UCSD-AML1 (cell line): Measurements from ENCODE around the gene HNRNPA1L2.
"Not testable (repeated sequence)": the region's sequence is repeated elsewhere in the genome, so short reads cannot be mapped to it uniquely, and the experiment has no call there.

Experiments used
- DNase-seq: peaks from one replicate; lab custom pipeline; 2025; ENCODE audit not compliant: unreplicated experiment; lab: John Stamatoyannopoulos, UW

The HNRNPA1L2 gene

DNA sequence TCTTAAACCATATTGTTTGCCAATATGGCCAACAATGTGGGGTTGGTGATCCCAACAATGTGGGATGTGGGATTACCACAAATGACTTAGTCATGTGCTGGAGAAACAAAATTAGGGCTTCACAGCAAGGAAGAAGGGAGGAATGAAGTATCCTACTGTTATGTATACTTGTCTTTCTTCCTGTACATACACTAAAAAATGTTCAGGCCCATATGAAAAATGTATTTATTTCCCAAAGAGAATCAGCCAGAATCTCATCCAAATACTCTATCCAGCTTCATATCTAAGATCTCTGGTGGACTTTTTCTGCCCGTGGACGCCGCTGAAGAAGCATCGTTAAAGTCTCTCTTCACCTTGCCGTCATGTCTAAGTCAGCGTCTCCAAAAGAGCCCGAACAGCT lies at the start of gene HNRNPA1L2:
HNRNPA1L2 (plus strand) TSS at position 301 of the 400 bp plus-strand sequence; CDS start at position 363, 62 bp downstream.
- no peak for DNase-seq

DNA sequence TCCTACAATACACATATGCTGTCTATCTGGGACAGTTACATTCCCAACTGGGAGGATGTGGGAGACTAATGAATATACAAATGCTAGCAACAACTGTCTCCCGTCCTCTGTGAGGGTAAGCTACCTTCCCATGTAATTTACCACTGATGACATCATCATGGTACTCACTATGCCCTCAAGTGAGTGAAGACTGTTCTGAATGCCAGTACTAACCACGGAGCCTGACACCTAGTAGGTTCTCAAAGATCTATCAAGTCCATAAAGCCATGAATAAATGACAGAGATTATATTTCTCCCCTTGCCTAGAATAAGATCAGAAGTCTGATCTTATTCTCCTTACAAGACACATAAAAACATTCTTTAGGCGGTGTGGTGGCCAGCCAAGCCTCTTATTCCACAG lies 49.1 kb upstream of the HNRNPA1L2 start:
- not testable (repeated sequence) for DNase-seq

DNA sequence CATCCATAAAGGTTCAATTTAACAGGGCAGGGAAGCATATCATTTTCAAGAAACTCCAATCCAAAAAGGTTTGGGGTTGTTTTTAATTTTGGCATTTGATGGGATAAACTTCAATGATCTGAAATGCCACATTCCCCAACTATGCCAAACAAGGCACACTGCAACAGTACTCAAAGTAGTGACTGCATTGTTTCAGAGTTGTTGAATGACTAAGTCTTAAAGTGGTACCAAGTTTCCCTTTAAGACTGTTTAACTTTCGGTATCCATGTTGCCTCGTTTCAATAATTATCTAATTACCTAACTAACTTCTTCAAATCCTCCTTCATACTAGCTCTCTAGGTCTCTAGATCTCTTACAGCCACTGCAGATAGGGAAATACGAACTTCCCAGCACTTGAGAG lies 48.4 kb upstream of the HNRNPA1L2 start:
- DNase-seq = not testable (repeated sequence)

DNA sequence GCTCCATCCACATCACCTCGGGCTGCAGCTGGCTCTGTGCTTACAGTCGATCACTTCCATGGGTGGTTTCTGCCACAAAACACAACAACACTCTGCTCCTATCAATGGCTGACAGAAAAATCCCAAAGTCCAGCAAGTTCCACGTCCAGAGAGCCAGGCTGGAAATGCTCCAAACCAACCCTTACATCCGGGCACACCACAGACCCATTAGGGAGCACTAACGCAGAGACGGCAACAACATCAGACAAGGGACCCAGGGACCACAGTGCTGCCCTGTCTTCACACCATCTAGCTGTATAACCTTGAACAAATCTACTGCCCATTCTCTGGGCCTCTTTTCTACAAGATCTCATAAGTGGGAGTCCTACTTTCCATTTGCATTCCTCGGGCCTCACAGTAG lies 47.9 kb upstream of the HNRNPA1L2 start:
- DNase-seq = not testable (repeated sequence)

DNA sequence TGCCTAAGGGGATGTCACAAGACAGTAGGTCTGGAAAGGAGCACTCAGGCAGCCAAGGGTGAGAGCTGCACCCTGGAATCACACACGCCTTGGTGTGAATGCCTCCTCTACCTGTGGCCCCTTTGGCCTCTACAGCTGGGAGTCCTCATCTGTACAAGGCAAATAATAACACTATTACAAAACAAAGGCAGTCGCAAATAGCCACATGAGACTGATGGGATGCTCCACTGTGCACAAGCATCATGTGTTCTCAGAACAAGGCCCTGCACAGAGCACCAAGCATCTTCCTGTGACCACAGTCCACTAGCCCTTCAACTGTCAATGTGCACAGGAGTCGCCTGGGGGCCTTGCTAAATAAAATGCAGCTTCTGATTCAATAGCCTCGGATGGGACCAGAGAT lies 44.6 kb upstream of the HNRNPA1L2 start:
- DNase-seq = no peak

DNA sequence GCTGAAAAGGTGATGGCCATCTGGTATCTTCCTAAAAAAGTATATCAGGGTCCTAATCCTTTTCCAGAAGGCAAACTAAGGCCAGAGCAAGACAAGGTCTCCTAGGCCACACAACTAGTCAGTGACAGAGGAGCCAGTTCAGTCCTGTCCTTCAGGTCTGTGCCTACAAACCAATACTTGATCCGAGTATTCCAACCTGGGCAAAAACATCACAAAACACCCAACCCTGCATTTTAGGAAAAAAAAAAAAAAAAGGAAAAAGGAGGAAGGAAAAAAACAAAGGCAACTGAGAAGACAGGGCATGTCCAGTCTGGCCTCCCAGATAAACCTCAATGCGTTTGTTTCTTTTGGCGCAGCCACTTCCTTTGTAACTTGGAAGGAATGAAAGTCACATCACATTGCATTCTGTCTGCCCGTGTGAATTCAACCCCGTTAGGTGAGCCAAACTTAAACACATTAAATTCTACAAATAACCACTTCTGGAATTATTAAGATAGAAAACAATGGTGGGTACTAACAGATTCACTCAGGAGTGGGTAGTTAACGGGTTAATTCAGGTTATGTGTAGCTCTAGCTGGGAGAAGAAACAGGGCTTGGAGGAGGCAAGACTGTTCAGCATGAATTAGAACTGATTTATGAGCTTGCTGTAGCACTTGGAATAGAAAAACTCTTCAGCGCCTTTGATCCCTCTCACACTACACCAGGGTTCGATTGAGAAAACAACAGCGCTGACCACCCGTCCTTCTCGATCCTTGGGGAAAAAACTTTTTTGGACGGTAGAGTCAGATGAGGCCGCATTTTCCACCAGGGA lies 43.0 kb upstream of the HNRNPA1L2 start:
- no peak for DNase-seq

DNA sequence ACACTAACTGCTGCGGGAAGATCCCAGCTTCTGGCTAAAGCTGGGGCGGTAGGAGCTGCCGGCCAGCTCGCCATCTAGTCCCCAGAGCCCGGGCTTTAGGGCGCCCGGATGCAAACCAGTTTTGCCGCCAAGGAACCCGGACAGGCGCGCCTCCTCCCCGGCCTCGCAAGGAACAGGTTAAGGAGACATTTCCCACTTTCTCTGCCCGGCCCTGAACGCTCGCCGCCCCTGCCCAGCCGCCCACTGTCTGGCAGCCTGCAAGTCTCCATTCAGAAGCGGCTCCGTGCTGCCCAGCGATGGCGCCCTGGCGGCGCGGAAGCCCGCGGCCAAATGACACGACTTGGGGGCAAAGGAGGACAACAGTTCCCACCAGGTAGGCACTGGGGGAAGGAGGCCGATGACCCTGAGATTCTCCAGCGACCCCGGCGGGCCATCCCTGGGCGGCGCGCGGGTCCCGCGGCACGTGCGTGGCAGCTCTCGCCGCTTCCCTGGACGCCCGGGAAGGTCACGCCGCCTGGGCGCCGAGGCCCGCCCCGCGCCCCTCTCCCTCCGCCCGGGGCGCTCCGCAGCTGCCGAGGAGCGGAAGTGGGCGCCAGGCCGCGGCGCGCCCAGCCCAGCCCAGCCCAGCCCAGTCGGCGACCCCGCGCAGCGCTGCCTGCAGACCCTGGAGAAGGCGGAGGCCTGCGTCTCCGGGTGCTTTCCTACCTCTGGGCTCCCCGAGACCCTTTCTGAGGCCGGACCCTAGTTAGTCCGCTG lies 42.2 kb upstream of the HNRNPA1L2 start:
- peak; percentile 40 for DNase-seq

DNA sequence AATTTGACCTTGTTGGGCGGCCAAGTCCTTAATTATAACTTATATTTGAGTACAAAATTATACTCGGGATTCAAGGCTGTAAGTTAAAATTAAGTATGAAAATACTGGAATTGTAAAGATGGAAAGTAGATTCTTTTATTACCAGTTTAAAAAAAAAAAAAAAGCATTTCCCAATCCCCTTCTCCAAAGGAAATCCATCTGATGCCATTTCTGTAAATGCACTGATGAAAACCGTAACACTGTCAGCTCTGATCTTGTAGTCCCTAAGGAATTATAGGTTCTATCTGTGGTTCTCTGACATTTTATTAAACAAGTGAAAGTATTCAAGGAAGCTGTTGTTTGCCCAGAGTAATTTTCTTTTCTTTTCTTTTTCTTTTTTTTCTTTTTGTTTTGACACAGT lies 41.6 kb upstream of the HNRNPA1L2 start:
- no peak for DNase-seq

DNA sequence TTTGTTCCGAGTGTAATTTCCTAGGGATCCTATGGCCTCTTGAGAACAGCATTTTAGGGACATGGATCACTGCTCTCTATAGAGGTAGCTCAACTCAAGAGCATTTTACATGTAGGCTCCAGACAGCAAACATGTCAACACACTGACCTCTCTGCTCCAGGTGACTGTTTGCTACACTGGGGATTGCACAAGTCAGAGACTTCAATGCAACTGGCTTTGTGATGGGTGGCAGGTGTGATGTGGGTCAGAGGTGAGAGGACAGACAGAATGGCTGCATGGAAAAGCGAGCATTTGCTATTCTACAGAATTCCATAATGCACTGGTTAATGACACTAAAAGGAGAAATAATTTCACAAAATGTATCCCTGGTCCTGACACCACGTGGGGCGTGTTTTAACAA lies 38.9 kb upstream of the HNRNPA1L2 start:
- not testable (repeated sequence) for DNase-seq

DNA sequence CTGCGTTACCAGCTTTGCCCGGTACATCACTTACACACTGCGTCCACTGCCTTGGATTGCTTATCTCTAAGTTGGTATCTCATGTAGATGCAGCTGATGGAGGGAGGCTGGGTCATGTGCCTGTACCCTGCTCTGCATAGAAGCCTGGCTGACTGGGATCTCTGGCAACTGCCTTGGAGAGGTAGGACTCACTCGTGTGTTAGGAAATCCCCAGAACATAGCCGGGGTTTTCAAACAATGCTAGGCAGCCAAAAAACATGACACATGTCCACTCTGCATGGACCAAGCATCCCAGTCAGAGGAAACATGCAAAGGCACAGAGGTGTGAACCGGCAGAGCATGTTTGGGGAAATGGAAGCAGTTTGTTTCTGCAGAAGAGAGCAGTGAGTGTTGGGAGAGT lies 36.1 kb upstream of the HNRNPA1L2 start:
- not testable (repeated sequence) for DNase-seq

DNA sequence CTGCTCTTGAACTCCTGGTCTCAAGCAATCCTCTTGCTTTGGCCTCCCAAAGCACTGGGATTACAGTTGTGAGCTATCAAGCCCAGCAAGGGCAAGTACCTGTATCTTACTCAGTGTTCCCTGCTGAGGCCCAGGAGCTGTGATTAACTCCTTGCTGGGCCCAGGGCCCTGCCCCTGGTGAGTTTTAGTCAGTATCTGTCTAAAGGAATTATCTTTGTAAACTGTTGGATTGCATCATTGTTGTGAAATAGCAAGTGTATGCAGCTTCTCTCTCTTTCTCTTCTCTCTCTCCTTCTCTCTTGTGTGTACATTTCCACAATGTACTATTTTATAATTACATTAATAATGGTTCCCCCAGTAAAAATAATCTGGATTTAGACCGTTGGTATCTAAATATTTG lies 35.4 kb upstream of the HNRNPA1L2 start:
- not testable (repeated sequence) for DNase-seq

DNA sequence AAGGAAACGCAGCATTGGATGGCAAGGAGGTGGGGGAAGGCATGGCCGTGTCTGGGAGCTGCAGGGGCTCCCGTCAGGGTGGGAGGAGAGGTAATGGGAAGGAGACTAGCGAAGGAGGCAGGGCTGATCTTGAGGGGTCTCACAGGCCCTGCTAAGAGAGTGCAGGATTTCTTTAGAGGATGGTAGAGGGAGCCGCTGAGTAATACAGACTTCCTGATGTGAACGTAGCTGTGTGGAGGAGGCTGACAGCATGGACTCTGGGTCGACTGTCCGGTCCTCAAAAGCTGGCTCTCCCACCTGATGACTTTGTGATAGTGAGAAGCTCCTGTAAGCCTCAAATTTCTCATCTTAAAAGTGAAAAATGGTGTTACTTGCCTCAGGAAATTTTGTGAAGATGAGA lies 34.0 kb upstream of the HNRNPA1L2 start:
- DNase-seq = not testable (repeated sequence)

DNA sequence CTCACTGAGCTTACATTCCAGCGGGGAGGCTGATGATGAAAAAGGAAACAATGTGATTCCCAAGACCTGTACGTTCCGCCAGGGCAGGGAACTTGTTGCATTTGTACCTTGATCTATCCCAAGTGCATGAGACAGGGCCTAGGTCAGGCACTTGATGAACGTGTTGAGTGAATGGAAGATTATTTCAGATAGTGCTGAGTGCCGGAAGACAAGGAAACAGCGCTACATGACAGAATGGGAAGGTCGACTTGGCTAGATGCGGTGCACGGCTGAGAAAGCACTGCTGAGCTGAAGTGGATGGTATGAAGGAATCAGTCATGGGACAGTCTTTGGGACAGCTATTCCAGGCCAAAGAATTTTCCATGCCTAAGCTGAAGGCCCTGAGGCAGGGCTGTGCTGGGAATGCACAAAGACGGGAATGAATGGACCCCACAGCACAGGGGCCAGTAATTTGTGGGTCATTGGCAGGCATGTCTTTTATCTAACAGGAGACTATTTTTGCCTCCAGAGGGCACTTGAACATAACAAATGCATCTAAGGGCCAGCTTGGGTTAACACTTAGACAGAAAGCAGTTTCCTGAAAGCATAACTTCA lies 33.1 kb upstream of the HNRNPA1L2 start:
- DNase-seq = peak; percentile 22

DNA sequence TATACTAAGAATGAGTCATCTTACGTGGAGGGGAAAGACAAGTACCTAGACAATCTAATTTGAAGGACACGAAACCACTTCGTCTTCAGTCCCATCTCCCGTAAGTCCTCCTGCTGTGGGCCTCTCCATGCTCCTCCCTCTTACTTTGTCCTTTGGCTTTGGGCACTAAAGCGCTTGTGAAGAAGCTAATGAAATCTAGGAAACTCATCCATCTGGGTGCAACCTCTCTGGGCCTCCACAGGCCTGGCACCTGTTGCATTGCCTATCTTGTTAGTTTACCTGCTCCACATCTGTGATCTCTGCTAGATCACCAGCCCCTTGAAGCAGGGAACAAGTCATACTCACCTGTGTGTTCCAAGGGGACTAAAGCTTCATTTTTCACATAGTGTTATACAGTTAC lies 32.1 kb upstream of the HNRNPA1L2 start:
- DNase-seq = not testable (repeated sequence)

DNA sequence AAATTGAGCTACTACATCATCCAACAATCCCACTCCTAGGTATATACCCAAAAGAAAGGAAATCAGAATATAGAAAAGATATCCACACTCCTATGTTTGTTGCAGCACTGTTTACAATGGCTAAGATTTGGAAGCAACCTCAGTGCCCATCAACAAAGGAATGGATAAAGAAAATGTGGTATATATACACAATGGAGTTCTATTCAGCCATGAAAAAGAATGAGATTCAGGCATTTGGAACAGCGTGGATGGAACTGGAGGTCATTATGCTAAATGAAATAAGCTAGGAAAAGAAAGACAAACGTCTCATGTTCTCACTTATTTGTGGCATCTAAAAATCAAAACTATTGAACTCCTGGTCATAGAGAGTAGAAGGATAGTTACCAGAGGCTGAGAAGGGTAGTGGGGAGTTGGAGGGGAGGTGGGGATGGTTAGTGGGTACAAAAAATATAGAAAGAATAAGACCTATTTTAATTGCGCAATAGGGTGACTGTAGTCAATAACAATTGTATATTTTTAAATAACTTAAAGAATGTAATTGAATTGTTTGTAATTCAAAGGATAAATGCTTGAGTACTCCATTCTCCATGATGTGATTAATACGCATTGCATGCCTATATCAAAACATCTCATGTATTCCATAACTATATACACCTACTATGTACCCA lies 27.0 kb upstream of the HNRNPA1L2 start:
- no peak for DNase-seq

DNA sequence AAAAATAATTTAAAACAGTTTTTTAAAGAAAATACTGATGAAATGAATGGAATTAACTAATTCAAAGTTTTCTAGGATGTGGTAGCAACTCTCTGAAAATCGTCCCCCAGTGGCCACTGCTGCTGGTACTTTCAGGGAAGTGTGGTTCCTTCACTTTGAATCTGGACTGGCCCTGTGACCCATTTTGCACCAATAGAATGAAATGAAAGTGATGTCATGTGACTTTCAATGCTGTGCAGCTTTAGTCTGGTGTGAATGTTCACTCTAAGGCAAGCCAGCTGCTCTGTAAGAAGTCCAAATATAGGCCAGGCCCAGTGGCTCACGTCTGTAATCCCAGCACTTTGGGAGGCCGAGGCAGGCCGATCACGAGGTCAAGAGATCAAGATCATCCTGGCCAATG lies 26.4 kb upstream of the HNRNPA1L2 start:
- no peak for DNase-seq

DNA sequence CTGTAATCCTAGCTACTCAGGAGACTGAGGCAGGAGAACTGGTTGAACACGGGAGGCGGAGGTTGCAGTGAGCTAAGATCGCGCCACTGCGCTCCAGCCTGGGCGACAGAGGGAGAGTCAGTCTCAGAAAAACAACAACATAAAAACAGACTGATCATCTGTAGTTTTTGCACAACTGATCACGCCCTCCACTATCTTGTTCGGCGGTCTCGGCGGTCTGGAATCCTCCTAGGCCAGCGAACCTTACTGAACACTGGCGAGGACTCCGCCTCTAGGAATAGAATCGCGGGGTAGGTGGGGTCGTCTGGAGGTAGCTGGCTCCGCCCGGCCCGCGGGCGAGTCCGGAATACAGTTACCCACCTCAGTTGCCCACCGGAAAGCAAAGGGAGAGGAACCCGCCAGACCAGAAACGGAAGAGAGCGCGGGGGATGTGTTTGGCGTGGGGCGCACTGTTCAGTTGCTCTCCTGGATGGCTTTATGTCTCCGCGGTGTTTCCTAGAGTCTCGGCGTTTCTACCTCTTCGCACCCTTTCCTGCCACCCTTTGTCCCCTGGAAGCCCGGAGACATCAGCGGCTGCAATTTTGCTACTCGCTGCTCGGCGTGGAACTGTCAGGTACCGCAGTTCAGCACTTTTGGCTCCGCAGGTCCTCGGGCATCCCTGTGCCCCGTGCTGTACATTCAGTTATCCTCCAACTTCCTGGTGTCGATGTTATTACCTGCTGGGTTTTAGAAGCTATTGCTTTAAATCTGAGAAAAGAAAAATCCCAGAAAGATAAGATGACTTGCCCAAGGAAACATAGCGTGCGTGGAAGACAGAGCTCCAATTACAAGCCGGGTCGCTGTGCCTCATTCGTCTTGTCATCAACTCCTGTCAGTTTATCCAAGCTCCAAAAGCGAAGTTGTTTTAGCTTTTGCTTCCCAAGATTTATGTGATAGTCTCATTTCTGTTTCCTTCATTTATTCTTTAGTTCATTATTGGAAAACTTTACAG lies 24.9 kb upstream of the HNRNPA1L2 start:
- peak; percentile 88 for DNase-seq

DNA sequence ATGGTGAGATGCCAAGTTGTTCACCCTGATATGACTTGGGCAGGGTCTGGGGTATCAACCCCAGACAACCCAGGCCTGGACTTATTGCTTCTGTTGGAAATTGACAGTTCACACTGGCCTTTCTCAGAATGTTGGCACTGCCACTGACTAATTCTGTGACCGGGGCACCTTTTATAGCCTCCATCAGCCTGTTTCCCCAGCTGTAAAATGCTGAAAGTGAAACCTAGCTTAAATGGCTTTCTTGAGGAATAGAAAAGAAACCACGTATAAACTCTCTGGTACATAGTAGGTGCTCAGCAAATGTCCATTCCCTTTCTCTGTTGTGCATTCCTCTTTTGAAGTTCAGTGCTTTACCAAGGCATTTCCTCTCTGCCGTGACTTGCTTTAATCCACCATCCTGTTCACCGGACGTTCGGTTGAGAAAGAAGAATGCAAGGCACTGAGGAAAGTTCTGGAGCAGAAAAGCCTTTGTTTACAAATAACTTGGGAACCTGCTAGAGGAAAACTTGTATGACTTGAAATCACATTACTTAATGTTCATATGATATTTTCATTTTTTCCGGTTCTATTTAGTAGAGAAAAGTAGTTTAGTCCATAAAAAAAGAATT lies 11.0 kb upstream of the HNRNPA1L2 start:
- DNase-seq = not testable (repeated sequence)

DNA sequence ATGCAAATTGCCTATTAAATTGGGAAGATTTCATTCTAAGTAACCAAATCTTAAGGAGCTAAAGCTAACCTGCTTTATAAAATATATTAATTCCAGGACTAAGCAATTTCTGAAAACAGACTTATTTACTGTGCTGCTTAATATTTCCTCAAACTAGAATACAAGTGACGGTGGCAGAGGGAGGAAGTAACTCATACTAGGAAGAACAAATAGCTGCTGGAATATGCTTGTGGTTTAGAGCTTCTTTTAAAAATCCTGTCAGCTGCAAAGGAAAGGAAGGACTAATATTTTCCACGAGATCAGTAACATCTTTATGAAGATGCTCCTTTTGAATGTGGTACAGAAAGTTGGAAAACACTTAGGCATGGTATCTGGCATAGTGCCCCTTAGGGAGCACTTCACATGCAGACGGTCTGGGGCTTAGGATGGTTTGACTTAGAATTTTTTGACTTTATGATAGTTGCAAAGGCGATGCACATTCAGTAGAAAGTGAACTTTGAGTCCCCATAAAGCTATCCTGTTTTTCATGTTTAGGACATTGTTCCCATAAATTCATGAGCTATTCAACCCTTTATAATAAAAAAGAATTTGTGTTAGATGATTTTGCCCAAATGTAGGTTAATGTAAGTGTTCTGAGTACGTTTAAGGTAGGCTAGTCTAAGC lies 3.4 kb upstream of the HNRNPA1L2 start:
- DNase-seq = no peak
